ENCODE results near the gene DARS1.

The DARS1 gene

GRCh38 chr2:135905679-135906078, 79.7 kb downstream of the DARS1 start:
- no peaks in the 10 kb centered on the region for H4K20me1 ChIP-seq (ENCODE audit: control insufficient read depth, insufficient read depth, low read depth, low read length)
- no peaks in the 10 kb centered on the region for H3K9me2 ChIP-seq (replicated peaks; ENCODE audit: control insufficient read depth, low read length)
- no peak overlapping the region for H3K27ac ChIP-seq (ENCODE audit: low read depth, low read length)
- H3K9me3 ChIP-seq (ENCODE audit: control insufficient read depth, insufficient read depth, low read length) = no peaks in the 10 kb centered on the region
- TF ChIP-seq CTCF (IDR thresholded peaks at IDR 0.05; ENCODE audit: low read depth, low read length, poor library complexity, severe bottlenecking) (no peak), EZH2phosphoT487 (IDR thresholded peaks at IDR 0.05; ENCODE audit: borderline replicate concordance, low read length) (no peak)
- peaks cover 6% of the 10 kb centered on the region for H3F3A ChIP-seq (ENCODE audit: control insufficient read depth, insufficient read depth)
- peaks cover 54% of the 10 kb centered on the region for H3K36me3 ChIP-seq (ENCODE audit: control insufficient read depth, low read length)
- H3K79me2 ChIP-seq (ENCODE audit: control insufficient read depth, low read length) = no peaks in the 10 kb centered on the region
- no peak overlapping the region for H3K4me3 ChIP-seq (ENCODE audit: low read length)
- no peak overlapping the region for H3K4me2 ChIP-seq (ENCODE audit: low read length)
- peaks cover 4% of the 10 kb centered on the region for H3K4me1 ChIP-seq (ENCODE audit: control insufficient read depth, low read length)
- no peaks in the 10 kb centered on the region for H3K27me3 ChIP-seq (ENCODE audit: control insufficient read depth, low read length)

- Histone ChIP-seq H3K4me2 (ENCODE audit: low read length) (no peak overlapping the region), H3K9me2 (replicated peaks; ENCODE audit: control insufficient read depth, low read length) (no peaks in the 10 kb centered on the region), H3K27ac (ENCODE audit: low read depth, low read length) (no peak overlapping the region), H3F3A (ENCODE audit: control insufficient read depth, insufficient read depth) (peaks cover 6% of the 10 kb centered on the region), H3K27me3 (ENCODE audit: control insufficient read depth, low read length) (no peaks in the 10 kb centered on the region), H3K9me3 (ENCODE audit: control insufficient read depth, insufficient read depth, low read length) (no peaks in the 10 kb centered on the region), H3K79me2 (ENCODE audit: control insufficient read depth, low read length) (no peaks in the 10 kb centered on the region), H3K4me3 (ENCODE audit: low read length) (no peak overlapping the region), H4K20me1 (ENCODE audit: control insufficient read depth, insufficient read depth, low read depth, low read length) (no peaks in the 10 kb centered on the region), H3K4me1 (ENCODE audit: control insufficient read depth, low read length) (peaks cover 14% of the 10 kb centered on the region), H3K36me3 (ENCODE audit: control insufficient read depth, low read length) (peaks cover 42% of the 10 kb centered on the region)
- TF ChIP-seq CTCF (IDR thresholded peaks at IDR 0.05; ENCODE audit: low read depth, low read length, poor library complexity, severe bottlenecking) (no peak), EZH2phosphoT487 (IDR thresholded peaks at IDR 0.05; ENCODE audit: borderline replicate concordance, low read length) (no peak)
Observed at GRCh38 chr2:135904341-135904989, 81.0 kb downstream of the DARS1 start.

DNA sequence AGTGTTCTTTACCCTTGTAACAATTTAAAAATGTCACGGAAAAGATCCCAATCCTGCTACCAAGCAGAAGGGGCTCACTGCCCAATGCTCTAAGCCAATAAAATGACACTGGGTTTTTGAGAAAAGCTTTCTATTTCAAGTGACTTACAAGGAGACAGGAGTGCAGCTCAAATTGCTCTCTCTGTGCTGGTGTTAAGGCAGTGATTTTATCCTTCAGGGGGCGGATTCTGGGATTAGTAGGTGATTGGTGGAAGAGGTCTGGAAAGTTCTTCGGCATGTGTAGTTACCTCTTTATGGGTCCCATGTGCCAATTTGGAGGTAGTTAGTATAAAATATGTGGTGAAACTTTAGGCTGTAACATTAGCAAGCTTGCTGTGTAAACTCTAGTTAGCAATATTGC, 81.8 kb downstream of the DARS1 start:
- H3K9me3 ChIP-seq (ENCODE audit: control insufficient read depth, insufficient read depth, low read length) = no peaks in the 10 kb centered on the region
- no peaks in the 10 kb centered on the region for H3K9me2 ChIP-seq (replicated peaks; ENCODE audit: control insufficient read depth, low read length)

More for the DNA sequence above, 81.8 kb downstream of the DARS1 start:
- no peak overlapping the region for H3K27ac ChIP-seq (ENCODE audit: low read depth, low read length)
- peaks cover 6% of the 10 kb centered on the region for H3F3A ChIP-seq (ENCODE audit: control insufficient read depth, insufficient read depth)
- H3K4me2 ChIP-seq (ENCODE audit: low read length) = no peak overlapping the region
- peaks cover 37% of the 10 kb centered on the region for H3K36me3 ChIP-seq (ENCODE audit: control insufficient read depth, low read length)
- peaks cover 16% of the 10 kb centered on the region for H3K4me1 ChIP-seq (ENCODE audit: control insufficient read depth, low read length)
- H3K4me3 ChIP-seq (ENCODE audit: low read length) = no peak overlapping the region
- H4K20me1 ChIP-seq (ENCODE audit: control insufficient read depth, insufficient read depth, low read depth, low read length) = no peaks in the 10 kb centered on the region
- no peaks in the 10 kb centered on the region for H3K79me2 ChIP-seq (ENCODE audit: control insufficient read depth, low read length)
- H3K27me3 ChIP-seq (ENCODE audit: control insufficient read depth, low read length) = no peaks in the 10 kb centered on the region
- TF ChIP-seq EZH2phosphoT487 (IDR thresholded peaks at IDR 0.05; ENCODE audit: borderline replicate concordance, low read length) (no peak), CTCF (IDR thresholded peaks at IDR 0.05; ENCODE audit: low read depth, low read length, poor library complexity, severe bottlenecking) (no peak)

All from DOHH2 (cell line).